ENCODE results near the gene TGOLN2. TPM values are rescaled to one million over a fixed set of nuclear protein-coding genes. Genes with fewer than 3 reads are reported as not detected.
A peak's percentile ranks its signal among the peaks of the same experiment; 100 is the strongest.

The TGOLN2 gene
- total RNA-seq, 1 donor from 2014 or later, result 94.1 TPM

- peak; percentile 68 for DNase-seq
- intact Hi-C loops (cut with micrococcal nuclease), result no loop called here
Measured at GRCh38 chr2:85309699-85310321, 18.0 kb downstream of the TGOLN2 start.

GRCh38 chr2:85308896-85309555 is 18.8 kb downstream of the TGOLN2 start:
- Mint-ChIP-seq H3K27me3 (peaks cover 5% of the 10 kb centered on the region), H3K9me3 (no peaks in the 10 kb centered on the region), H3K36me3 (ENCODE audit: low read depth) (peaks cover 25% of the 10 kb centered on the region), H3K4me3 (peak overlapping the region; percentile 84), H3K27ac (peak overlapping the region; percentile 40), H3K4me1 (peaks cover 26% of the 10 kb centered on the region)
- DNase-seq, result no peak
- intact Hi-C loops (cut with micrococcal nuclease), result no loop called here

More at GRCh38 chr2:85309699-85310321, 18.0 kb downstream of the TGOLN2 start:
- peak overlapping the region; percentile 84 for H3K4me3 Mint-ChIP-seq
- peaks cover 26% of the 10 kb centered on the region for H3K4me1 Mint-ChIP-seq
- no peaks in the 10 kb centered on the region for H3K9me3 Mint-ChIP-seq
- H3K27me3 Mint-ChIP-seq, result peaks cover 2% of the 10 kb centered on the region
- peaks cover 28% of the 10 kb centered on the region for H3K36me3 Mint-ChIP-seq (ENCODE audit: low read depth)
- peak overlapping the region; percentile 87 for H3K27ac Mint-ChIP-seq

GRCh38 chr2:85308201-85308600 is 19.6 kb downstream of the TGOLN2 start:
- Mint-ChIP-seq H3K27me3 (peaks cover 8% of the 10 kb centered on the region), H3K9me3 (no peaks in the 10 kb centered on the region), H3K4me3 (no peak overlapping the region), H3K36me3 (ENCODE audit: low read depth) (peaks cover 17% of the 10 kb centered on the region), H3K27ac (no peak overlapping the region), H3K4me1 (peaks cover 26% of the 10 kb centered on the region)
- no peak for DNase-seq
- intact Hi-C loops (cut with micrococcal nuclease), result no loop called here

GRCh38 chr2:85307527-85307897 is 20.3 kb downstream of the TGOLN2 start:
- no peaks in the 10 kb centered on the region for H3K9me3 Mint-ChIP-seq
- intact Hi-C loops (cut with micrococcal nuclease), result no loop called here
- peak overlapping the region; percentile 54 for H3K4me3 Mint-ChIP-seq
- H3K4me1 Mint-ChIP-seq, result peaks cover 26% of the 10 kb centered on the region
- H3K36me3 Mint-ChIP-seq (ENCODE audit: low read depth), result peaks cover 16% of the 10 kb centered on the region
- peaks cover 9% of the 10 kb centered on the region for H3K27me3 Mint-ChIP-seq
- DNase-seq, result no peak
- H3K27ac Mint-ChIP-seq, result no peak overlapping the region

GRCh38 chr2:85303780-85304531 is 23.8 kb downstream of the TGOLN2 start:
- H3K27me3 Mint-ChIP-seq, result peaks cover 19% of the 10 kb centered on the region
- no peaks in the 10 kb centered on the region for H3K9me3 Mint-ChIP-seq
- H3K4me3 Mint-ChIP-seq, result no peak overlapping the region
- H3K4me1 Mint-ChIP-seq, result peaks cover 13% of the 10 kb centered on the region
- intact Hi-C loops (cut with micrococcal nuclease), result no loop called here
- H3K27ac Mint-ChIP-seq, result no peak overlapping the region
- DNase-seq, result no peak
- peaks cover 4% of the 10 kb centered on the region for H3K36me3 Mint-ChIP-seq (ENCODE audit: low read depth)

GRCh38 chr2:85302121-85302520 is 25.7 kb downstream of the TGOLN2 start:
- Mint-ChIP-seq H3K27me3 (peaks cover 25% of the 10 kb centered on the region), H3K36me3 (ENCODE audit: low read depth) (no peaks in the 10 kb centered on the region), H3K4me3 (no peak overlapping the region), H3K4me1 (peaks cover 7% of the 10 kb centered on the region), H3K9me3 (no peaks in the 10 kb centered on the region), H3K27ac (no peak overlapping the region)
- intact Hi-C loops (cut with micrococcal nuclease), result no loop called here
- DNase-seq, result no peak

GRCh38 chr2:85291425-85292023 is 36.3 kb downstream of the TGOLN2 start:
- Mint-ChIP-seq H3K27ac (peak overlapping the region; percentile 56), H3K9me3 (no peaks in the 10 kb centered on the region), H3K4me1 (peaks cover 18% of the 10 kb centered on the region), H3K27me3 (peaks cover 7% of the 10 kb centered on the region), H3K4me3 (peak overlapping the region; percentile 28), H3K36me3 (ENCODE audit: low read depth) (no peaks in the 10 kb centered on the region)
- intact Hi-C loops (cut with micrococcal nuclease), result no loop called here
- peak; percentile 82 for DNase-seq

- Mint-ChIP-seq H3K4me1 (peaks cover 21% of the 10 kb centered on the region), H3K4me3 (no peak overlapping the region), H3K36me3 (ENCODE audit: low read depth) (no peaks in the 10 kb centered on the region), H3K27me3 (no peaks in the 10 kb centered on the region), H3K9me3 (no peaks in the 10 kb centered on the region), H3K27ac (no peak overlapping the region)
- no peak for DNase-seq
- intact Hi-C loops (cut with micrococcal nuclease), result loop anchor here (5.0 kb wide), 2 partner anchors 101 to 156 kb away; partner anchors contain the start of gene TCF7L1
Measured at GRCh38 chr2:85288244-85288725, 39.5 kb downstream of the TGOLN2 start.

- no peaks in the 10 kb centered on the region for H3K27me3 Mint-ChIP-seq
- no peaks in the 10 kb centered on the region for H3K36me3 Mint-ChIP-seq (ENCODE audit: low read depth)
- H3K27ac Mint-ChIP-seq, result no peak overlapping the region
- H3K4me3 Mint-ChIP-seq, result no peak overlapping the region
- intact Hi-C loops (cut with micrococcal nuclease), result loop anchor here (5.0 kb wide), 2 partner anchors 100 to 155 kb away; partner anchors contain the start of gene TCF7L1
- peaks cover 21% of the 10 kb centered on the region for H3K4me1 Mint-ChIP-seq
- H3K9me3 Mint-ChIP-seq, result no peaks in the 10 kb centered on the region
- no peak for DNase-seq
Measured at GRCh38 chr2:85287721-85288120, 40.1 kb downstream of the TGOLN2 start.

- intact Hi-C loops (cut with micrococcal nuclease), result loop anchor here (5.0 kb wide), 2 partner anchors 100 to 155 kb away; partner anchors contain the start of gene TCF7L1
- DNase-seq, result peak; percentile 68
- Mint-ChIP-seq H3K4me1 (peaks cover 21% of the 10 kb centered on the region), H3K27ac (peak overlapping the region; percentile 67), H3K36me3 (ENCODE audit: low read depth) (no peaks in the 10 kb centered on the region), H3K27me3 (no peaks in the 10 kb centered on the region), H3K9me3 (no peaks in the 10 kb centered on the region), H3K4me3 (peak overlapping the region; percentile 57)
Measured at GRCh38 chr2:85286918-85287317, 40.9 kb downstream of the TGOLN2 start.

GRCh38 chr2:85283641-85284040 is 44.1 kb downstream of the TGOLN2 start:
- H3K9me3 Mint-ChIP-seq, result no peaks in the 10 kb centered on the region
- DNase-seq, result no peak
- peaks cover 6% of the 10 kb centered on the region for H3K27me3 Mint-ChIP-seq
- no peak overlapping the region for H3K27ac Mint-ChIP-seq
- peaks cover 10% of the 10 kb centered on the region for H3K4me1 Mint-ChIP-seq
- no peak overlapping the region for H3K4me3 Mint-ChIP-seq
- intact Hi-C loops (cut with micrococcal nuclease), result no loop called here
- H3K36me3 Mint-ChIP-seq (ENCODE audit: low read depth), result no peaks in the 10 kb centered on the region

GRCh38 chr2:85282914-85283313 is 44.9 kb downstream of the TGOLN2 start:
- Mint-ChIP-seq H3K9me3 (no peaks in the 10 kb centered on the region), H3K27me3 (peaks cover 6% of the 10 kb centered on the region), H3K27ac (no peak overlapping the region), H3K4me1 (peaks cover 10% of the 10 kb centered on the region), H3K36me3 (ENCODE audit: low read depth) (no peaks in the 10 kb centered on the region), H3K4me3 (no peak overlapping the region)
- intact Hi-C loops (cut with micrococcal nuclease), result no loop called here
- no peak for DNase-seq

GRCh38 chr2:85281553-85281952 is 46.2 kb downstream of the TGOLN2 start:
- Mint-ChIP-seq H3K4me3 (no peak overlapping the region), H3K27ac (no peak overlapping the region), H3K9me3 (no peaks in the 10 kb centered on the region), H3K36me3 (ENCODE audit: low read depth) (no peaks in the 10 kb centered on the region), H3K4me1 (peaks cover 3% of the 10 kb centered on the region), H3K27me3 (peaks cover 8% of the 10 kb centered on the region)
- intact Hi-C loops (cut with micrococcal nuclease), result no loop called here
- DNase-seq, result no peak
